Measurements from ENCODE around the gene NFKB2. TPM values are rescaled to one million over a fixed set of nuclear protein-coding genes. Genes with fewer than 3 reads are reported as not detected.
A peak's percentile ranks its signal among the peaks of the same experiment; 100 is the strongest.

NFKB2 gene
- total and polyA plus RNA-seq, 2 donors (not counting 1 experiment from before 2014, with no cell fraction given), result 255 to 398 TPM

DNA sequence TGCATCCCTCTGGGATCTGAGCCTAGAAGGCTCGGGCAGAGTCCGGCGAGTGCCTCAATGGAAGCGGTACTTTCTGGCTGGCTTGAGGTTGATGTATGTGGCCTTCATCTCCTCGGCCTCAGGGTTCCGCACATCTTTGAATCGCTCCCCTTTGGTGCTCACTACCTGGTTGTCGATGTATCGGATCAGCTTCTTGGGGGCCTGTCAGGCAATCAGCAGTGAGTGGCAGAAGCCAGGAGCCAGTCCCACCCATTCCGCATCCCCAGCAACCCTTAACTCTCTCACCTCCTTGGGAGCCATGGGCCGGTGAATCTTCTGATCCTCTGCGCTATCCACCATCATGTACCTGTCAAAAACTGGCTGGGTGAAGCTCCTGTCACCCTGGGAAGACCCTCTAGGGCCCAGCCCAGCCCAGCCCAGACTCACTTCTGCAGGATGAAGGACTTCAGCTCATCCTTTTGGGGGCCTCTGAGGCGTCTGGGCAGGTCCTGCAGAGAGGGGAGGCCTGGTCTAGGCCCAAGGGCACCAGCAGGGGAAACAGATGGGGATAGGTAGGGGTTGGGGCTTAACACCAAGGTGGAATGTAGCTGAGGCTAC is 28.0 kb downstream of the NFKB2 start:
- 97% methylated on average over 13 of the region's 13 CpGs for WGBS (ENCODE audit: insufficient coverage)
- Histone ChIP-seq H3K4me2 (replicated peaks; ENCODE audit: low read depth, low read length, poor library complexity, severe bottlenecking) (peak overlapping the region; percentile 90), H3K79me2 (ENCODE audit: control insufficient read depth, insufficient read depth, low read length) (no peaks in the 10 kb centered on the region), H2AFZ (ENCODE audit: insufficient read depth, low read depth, low read length, poor library complexity, severe bottlenecking) (no peak overlapping the region), H3K4me1 (ENCODE audit: control insufficient read depth in 2 of 2, insufficient read depth in 2 of 2, low read length in 2 of 2) (peaks cover 32 to 34% of the 10 kb centered on the region in 2 donors), H3K9ac (ENCODE audit: low read length) (no peak overlapping the region), H3K4me3 (ENCODE audit: control extremely low read depth in 1 of 5, extremely low read depth in 1 of 5, insufficient read depth in 1 of 5, low read depth in 2 of 5, low read length in 4 of 5) (no peak overlapping the region), H3K36me3 (replicated peaks in 1 of 2; ENCODE audit: control extremely low read depth in 1 of 2, control insufficient read depth in 1 of 2, extremely low read depth in 1 of 2, insufficient read depth in 2 of 2, low read length in 1 of 2) (peaks cover 0 to 14% of the 10 kb centered on the region in 2 experiments), H4K20me1 (ENCODE audit: control insufficient read depth, insufficient read depth, low read length, poor library complexity, severe bottlenecking) (peaks cover 17% of the 10 kb centered on the region), H3K9me3 (ENCODE audit: control extremely low read depth in 1 of 3, control insufficient read depth in 2 of 3, insufficient read depth in 1 of 3, low read length in 2 of 3) (peaks cover 0 to 9% (median 0%) of the 10 kb centered on the region in 3 donors), H3K27me3 (replicated peaks in 1 of 4; ENCODE audit: control extremely low read depth in 1 of 4, control insufficient read depth in 3 of 4, insufficient read depth in 4 of 4, low read length in 3 of 4) (peaks cover 0 to 9% (median 4%) of the 10 kb centered on the region in 4 experiments), H3K27ac (ENCODE audit: low read length in 2 of 2) (no peak overlapping the region)
- ChIA-PET CTCF (interaction anchor here (1.0 to 6.1 kb wide), 14 partner anchors 8 to 272 kb away, joined by 3 to 108 read pairs (median 8); partner anchors contain the start of genes C10orf95, CUEDC2, NFKB2 and NOLC1), POLR2A (interaction anchor here (0.6 to 5.2 kb wide), 3 partner anchors 9 to 34 kb away, joined by 4 to 38 read pairs (median 32); partner anchors contain the start of genes CUEDC2 and NFKB2)
- Mint-ChIP-seq H3K27ac (peak overlapping the region; percentile 26), H3K4me1 (peaks cover 35% of the 10 kb centered on the region), H3K27me3 (no peaks in the 10 kb centered on the region), H3K9me3 (ENCODE audit: insufficient read depth) (no peaks in the 10 kb centered on the region), H3K4me3 (peak overlapping the region; percentile 41)
- TF ChIP-seq EZH2 (IDR thresholded peaks at IDR 0.05; ENCODE audit: borderline replicate concordance, insufficient read depth, low read depth, low read length, poor library complexity, severe bottlenecking), result no peak
- TF ChIP-seq, protein P1, sequence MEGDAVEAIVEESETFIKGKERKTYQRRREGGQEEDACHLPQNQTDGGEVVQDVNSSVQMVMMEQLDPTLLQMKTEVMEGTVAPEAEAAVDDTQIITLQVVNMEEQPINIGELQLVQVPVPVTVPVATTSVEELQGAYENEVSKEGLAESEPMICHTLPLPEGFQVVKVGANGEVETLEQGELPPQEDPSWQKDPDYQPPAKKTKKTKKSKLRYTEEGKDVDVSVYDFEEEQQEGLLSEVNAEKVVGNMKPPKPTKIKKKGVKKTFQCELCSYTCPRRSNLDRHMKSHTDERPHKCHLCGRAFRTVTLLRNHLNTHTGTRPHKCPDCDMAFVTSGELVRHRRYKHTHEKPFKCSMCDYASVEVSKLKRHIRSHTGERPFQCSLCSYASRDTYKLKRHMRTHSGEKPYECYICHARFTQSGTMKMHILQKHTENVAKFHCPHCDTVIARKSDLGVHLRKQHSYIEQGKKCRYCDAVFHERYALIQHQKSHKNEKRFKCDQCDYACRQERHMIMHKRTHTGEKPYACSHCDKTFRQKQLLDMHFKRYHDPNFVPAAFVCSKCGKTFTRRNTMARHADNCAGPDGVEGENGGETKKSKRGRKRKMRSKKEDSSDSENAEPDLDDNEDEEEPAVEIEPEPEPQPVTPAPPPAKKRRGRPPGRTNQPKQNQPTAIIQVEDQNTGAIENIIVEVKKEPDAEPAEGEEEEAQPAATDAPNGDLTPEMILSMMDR (IDR thresholded peaks at IDR 0.05), result no peak
- intact Hi-C loops (cut with micrococcal nuclease), result loop anchor here (5.0 kb wide), 1 partner anchor 291 kb away; the partner anchor contains the start of gene PPRC1
- no peak for DNase-seq
- ATAC-seq (ENCODE audit: low read depth), result no peak

DNA sequence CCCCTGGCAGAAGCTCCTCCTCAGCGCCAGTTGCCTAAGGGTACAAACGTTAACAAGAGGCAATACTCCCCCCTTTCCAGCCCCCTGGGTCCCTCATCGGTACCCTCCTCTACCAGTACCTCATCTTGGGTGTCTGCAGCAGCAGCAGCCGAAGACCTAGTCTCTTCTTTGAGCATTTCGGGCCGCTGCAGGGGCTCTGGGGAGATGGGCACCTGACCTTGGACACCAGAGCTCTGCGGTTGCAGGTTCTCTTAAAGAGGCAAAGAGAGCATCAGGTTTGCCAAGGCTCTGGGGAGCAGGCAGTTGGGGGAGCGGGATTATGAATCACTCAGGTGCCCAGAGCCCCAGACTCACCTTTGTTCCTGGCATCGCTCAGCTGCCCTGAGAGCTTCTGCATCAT is 28.6 kb downstream of the NFKB2 start:
- Histone ChIP-seq H3K4me3 (ENCODE audit: control extremely low read depth in 1 of 5, extremely low read depth in 1 of 5, insufficient read depth in 1 of 5, low read depth in 2 of 5, low read length in 4 of 5) (no peak overlapping the region), H3K36me3 (replicated peaks in 1 of 2; ENCODE audit: control extremely low read depth in 1 of 2, control insufficient read depth in 1 of 2, extremely low read depth in 1 of 2, insufficient read depth in 2 of 2, low read length in 1 of 2) (peaks cover 0 to 14% of the 10 kb centered on the region in 2 experiments), H4K20me1 (ENCODE audit: control insufficient read depth, insufficient read depth, low read length, poor library complexity, severe bottlenecking) (peaks cover 17% of the 10 kb centered on the region), H3K9me3 (ENCODE audit: control extremely low read depth in 1 of 3, control insufficient read depth in 2 of 3, insufficient read depth in 1 of 3, low read length in 2 of 3) (peaks cover 0 to 5% (median 0%) of the 10 kb centered on the region in 3 donors), H3K27me3 (replicated peaks in 1 of 4; ENCODE audit: control extremely low read depth in 1 of 4, control insufficient read depth in 3 of 4, insufficient read depth in 4 of 4, low read length in 3 of 4) (peaks cover 0 to 3% (median 1%) of the 10 kb centered on the region in 4 experiments), H3K4me1 (ENCODE audit: control insufficient read depth in 2 of 2, insufficient read depth in 2 of 2, low read length in 2 of 2) (peaks cover 28 to 31% of the 10 kb centered on the region in 2 donors), H3K27ac (ENCODE audit: low read length in 2 of 2) (no peak overlapping the region), H3K79me2 (ENCODE audit: control insufficient read depth, insufficient read depth, low read length) (no peaks in the 10 kb centered on the region), H2AFZ (ENCODE audit: insufficient read depth, low read depth, low read length, poor library complexity, severe bottlenecking) (no peak overlapping the region), H3K4me2 (replicated peaks; ENCODE audit: low read depth, low read length, poor library complexity, severe bottlenecking) (no peak overlapping the region), H3K9ac (ENCODE audit: low read length) (no peak overlapping the region)
- intact Hi-C loops (cut with micrococcal nuclease), result loop anchor here (5.0 kb wide), 1 partner anchor 292 kb away; the partner anchor contains the start of gene PPRC1
- Mint-ChIP-seq H3K4me1 (peaks cover 32% of the 10 kb centered on the region), H3K4me3 (no peak overlapping the region), H3K27me3 (no peaks in the 10 kb centered on the region), H3K9me3 (ENCODE audit: insufficient read depth) (no peaks in the 10 kb centered on the region), H3K27ac (no peak overlapping the region)
- ATAC-seq (ENCODE audit: low read depth) (no peak), DNase-seq (no peak)
- ChIA-PET POLR2A (interaction anchor here (5.2 kb wide), 1 partner anchor 8 kb away, joined by 32 read pairs; the partner anchor contains the start of gene CUEDC2), CTCF (interaction anchor here (0.9 to 6.1 kb wide), 6 partner anchors 21 to 272 kb away, joined by 3 to 108 read pairs (median 8); partner anchors contain the start of genes NFKB2 and NOLC1)
- WGBS (ENCODE audit: insufficient coverage), result 88% methylated on average over 8 of the region's 9 CpGs
- TF ChIP-seq, protein P1 (IDR thresholded peaks at IDR 0.05), result no peak
- no peak for TF ChIP-seq EZH2 (IDR thresholded peaks at IDR 0.05; ENCODE audit: borderline replicate concordance, insufficient read depth, low read depth, low read length, poor library complexity, severe bottlenecking)
